ENCODE measurements around the gene DDX39B.
"Not testable (repeated sequence)": the region's sequence is repeated elsewhere in the genome, so short reads cannot be mapped to it uniquely, and the experiment has no call there.

Gene DDX39B

DNA sequence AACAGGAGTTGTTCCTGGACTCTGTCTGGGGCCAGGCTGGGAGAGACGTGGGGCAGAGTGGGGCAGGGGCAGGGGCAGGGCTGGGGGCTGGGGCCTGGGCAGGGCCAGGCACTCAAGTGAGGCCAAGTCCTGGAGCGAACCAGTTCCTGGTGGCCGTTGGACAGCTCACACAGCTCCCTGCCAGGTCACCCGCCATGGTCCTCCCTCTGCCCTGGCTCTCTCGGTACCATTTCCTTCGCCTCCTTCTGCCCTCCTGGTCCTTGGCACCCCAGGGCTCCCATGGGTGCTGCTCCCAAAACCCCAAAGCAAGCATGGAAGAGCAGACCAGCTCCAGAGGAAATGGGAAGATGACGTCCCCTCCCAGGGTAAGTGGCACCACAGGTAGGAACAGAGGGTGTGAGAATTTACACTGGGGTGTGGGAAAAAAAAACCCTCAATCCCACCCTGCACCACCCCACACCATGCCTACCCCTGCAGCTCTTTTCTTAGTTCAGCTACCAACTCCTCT is 12.9 kb downstream of the DDX39B start, which contains the start of gene MCCD1:
Gene MCCD1 (plus strand): TSS at position 142 of the 508 bp plus-strand sequence. CDS start 53 bp downstream, at position 195.
- DNase-seq (ENCODE audit: low read depth) = no peak

DNA sequence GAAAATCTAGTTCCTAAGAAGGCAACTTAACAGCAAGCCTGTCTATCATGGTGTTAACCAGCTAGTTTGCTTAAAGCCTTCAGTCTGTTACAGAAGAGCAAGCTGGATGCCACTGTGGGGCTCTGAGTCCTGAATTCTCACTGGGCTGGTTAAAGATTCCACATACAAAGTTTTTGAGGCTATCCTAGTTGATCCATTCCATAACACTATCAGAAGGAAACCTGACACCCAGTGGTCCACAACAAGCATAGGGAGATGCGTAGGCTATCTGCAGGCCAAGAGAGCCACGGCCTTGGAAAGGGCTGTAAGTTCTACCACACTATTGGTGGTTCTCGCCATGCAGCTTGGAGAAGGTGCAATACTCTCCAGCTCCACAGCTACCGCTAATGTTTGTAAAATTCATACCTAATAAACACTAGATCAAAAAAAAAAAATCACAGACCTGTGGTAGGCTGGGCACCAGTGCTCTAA is 13.5 kb downstream of the DDX39B start:
- no peak for DNase-seq (ENCODE audit: low read depth)

DNA sequence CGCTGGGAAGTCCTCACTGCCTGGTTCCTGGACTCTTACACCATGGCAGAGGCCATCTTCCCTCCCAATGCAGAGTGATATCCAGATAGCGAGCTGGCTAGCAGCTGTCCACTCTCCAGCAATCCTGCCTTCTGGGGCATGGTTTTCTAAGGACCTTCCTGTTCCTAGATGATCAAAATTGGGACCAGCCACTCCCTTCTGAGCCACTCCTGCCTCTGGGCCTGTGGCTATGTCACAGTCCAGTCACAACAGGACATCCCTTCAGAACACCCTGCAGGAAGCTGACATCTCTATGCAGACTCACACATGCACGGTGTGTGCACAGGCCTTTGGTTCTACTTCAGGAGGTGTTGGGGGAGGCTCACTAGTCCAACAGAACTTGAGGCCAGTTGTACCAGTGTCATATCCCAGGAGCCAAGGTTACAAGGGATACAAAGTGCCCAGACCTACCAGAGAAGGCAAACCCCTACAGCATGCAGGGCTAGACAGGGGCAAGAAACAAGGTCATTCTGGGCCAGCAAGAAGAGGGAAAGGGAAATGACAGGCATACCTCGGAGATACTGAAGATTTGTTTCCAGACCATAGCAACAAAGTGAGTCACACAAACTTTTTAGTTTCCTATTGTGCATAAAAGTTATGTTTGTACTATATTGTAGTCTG is 15.7 kb downstream of the DDX39B start:
- DNase-seq (ENCODE audit: low read depth) = no peak

DNA sequence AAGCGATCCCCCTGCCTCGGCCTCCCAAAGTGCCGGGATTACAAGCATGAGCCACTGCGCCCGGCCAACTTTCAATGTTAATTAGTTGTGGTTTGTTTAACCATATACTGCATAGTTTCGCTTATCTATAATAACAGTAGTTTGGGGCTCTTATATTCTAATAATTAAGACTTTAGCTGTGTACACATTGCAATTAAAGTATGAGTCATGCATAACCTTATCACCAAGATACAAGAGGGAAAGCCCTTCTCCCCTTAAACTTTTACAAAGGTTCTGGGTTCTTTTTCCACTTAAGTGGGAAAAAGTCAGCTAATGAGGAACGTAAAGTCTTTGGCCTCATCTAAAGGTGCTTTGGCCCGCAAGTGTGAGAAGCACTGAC is 16.3 kb downstream of the DDX39B start:
- no peak for DNase-seq (ENCODE audit: low read depth)

DNA sequence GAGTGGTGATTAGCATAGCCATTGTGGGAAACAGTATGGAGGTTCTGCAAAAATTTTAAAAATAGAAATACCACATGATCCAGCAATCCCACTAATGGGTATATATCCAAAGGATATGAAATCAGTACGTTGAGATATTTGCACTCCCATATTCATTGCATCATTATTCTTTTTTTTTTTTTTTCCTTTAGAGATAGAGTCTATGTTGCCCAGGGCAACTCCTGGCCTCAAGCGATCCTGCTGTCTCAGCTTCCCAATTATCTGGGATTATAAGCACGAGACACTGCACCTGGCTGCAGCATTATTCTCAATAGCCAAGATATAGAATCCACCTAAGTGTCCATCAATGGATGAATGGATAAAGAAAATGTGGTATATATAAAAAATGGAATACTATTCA is 20.0 kb downstream of the DDX39B start:
- no peak for DNase-seq (ENCODE audit: low read depth)

DNA sequence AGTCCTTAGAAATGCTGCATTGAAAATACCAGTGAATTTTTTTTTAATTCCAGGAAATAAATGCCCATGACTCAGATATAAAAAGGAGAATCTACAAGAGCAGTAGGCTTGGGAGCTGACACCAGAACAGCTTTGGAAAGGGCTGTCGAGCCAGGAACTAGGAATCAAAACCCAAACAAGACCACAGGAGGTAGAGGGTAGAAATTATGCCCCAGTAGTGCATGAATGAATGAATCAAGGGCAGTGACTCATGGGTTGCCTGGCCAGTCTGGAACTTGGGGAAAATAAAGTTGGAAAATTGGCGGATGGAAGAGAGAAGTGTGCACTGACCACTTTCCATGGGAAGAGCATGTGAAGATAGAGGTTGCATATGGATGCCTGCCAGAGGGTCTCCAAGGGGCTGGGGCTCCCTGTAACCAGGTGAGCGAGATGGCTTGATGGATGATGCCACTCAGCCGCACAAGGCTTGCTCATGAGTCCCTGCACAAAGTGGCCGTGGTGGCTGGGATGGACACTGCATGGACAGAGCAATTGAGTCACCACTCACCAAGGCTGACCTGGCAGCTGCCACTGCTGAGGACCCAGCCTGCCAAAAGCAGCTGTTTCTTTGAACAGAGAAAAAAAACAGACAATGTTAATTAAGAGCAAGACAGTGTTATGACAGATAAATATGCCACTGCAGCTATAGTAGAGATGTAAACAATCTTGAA is 28.2 kb downstream of the DDX39B start:
- DNase-seq (ENCODE audit: low read depth) = no peak

DNA sequence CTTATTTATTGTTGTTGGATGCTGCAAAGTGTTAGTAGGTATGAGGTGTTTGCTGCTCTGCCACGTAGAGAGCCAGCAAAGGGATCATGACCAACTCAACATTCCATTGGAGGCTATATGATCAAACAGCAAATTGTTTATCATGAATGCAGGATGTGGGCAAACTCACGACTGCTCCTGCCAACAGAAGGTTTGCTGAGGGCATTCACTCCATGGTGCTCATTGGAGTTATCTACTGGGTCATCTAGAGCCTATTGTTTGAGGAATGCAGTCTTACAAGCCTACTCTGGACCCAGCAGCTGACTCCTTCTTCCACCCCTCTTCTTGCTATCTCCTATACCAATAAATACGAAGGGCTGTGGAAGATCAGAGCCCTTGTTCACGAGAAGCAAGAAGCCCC is 31.8 kb downstream of the DDX39B start:
- DNase-seq (ENCODE audit: low read depth) = no peak

DNA sequence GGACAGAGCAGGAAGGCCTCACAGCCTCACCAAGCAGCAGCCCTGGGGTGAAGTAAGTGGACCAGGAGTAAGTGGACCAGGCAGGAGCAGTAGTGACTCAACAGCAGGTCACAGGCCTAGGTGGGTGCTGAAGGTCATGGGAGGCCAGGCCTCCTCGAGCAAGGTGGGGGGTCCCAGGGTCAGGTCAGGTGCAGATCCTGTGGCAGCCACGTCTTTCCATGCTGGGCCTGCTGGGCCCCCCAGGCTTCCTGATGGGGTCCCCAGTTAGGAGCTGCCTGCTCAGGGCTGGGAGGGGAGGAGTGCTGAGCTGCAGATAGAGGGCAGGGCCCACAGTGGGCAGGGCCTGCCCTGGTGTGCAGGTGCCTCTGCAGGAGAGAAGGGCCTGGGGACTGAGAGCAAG is 32.8 kb downstream of the DDX39B start:
- DNase-seq (ENCODE audit: low read depth) = not testable (repeated sequence)

DNA sequence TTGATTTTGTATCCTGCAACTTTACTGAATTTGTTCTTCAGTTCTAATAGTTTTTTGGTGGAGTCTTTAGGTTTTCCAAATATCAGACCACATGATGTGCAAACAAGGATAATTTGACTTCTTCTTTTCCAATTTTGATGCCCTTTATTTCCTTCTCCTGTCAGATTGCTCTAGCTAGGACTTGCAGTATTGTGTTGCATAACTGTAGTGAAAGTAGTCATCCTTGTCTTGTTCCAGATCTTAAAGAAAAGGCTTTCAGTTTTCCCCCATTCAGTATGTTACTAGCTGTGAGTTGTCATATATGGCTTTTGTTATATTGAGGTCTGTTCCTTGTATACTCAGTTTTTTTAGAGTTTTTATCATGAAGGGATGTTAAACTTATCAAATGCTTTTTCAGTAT is 39.2 kb downstream of the DDX39B start:
- DNase-seq (ENCODE audit: low read depth) = no peak

DNA sequence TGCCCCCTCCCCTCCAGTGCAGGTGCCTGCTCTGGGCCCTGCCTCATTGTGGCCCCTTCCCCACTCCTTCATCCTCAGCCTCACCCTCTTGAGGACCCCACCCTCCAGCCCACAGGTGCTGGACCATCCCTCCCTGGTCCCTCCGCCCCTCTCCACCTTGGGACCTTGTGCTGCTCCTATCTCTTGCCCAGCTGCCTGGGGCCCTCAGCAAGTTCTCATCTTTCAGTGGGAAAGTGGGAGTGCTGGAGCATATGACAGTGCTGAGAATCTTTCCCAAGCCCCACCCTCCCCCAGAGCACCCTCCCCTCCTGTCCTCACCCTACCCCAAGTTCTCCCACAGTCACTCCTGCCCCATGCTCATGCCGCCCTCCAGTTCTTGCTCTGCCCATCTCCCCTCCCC is 42.2 kb downstream of the DDX39B start:
- DNase-seq (ENCODE audit: low read depth) = not testable (repeated sequence)

DNA sequence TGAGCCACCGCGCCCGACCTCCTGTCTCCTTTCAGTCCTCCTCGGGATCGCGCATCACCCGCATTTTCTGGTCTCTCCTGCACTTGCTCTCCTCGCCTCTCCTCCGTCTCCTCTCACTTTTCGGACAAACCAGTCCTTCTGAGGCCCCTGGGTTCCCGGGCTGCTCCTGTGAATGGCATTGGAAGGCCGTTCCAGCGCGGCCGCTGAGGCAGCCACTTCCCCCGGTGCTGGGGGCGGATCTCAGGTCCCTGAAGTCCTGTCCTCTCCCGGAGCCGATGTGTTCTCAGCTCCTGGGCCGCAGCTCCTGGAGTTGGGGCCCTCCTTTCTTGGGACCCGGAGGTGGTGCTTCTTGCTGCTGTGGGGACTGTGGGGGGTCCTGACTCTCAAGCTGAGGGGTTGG is 43.1 kb downstream of the DDX39B start:
- DNase-seq (ENCODE audit: low read depth) = no peak

DNA sequence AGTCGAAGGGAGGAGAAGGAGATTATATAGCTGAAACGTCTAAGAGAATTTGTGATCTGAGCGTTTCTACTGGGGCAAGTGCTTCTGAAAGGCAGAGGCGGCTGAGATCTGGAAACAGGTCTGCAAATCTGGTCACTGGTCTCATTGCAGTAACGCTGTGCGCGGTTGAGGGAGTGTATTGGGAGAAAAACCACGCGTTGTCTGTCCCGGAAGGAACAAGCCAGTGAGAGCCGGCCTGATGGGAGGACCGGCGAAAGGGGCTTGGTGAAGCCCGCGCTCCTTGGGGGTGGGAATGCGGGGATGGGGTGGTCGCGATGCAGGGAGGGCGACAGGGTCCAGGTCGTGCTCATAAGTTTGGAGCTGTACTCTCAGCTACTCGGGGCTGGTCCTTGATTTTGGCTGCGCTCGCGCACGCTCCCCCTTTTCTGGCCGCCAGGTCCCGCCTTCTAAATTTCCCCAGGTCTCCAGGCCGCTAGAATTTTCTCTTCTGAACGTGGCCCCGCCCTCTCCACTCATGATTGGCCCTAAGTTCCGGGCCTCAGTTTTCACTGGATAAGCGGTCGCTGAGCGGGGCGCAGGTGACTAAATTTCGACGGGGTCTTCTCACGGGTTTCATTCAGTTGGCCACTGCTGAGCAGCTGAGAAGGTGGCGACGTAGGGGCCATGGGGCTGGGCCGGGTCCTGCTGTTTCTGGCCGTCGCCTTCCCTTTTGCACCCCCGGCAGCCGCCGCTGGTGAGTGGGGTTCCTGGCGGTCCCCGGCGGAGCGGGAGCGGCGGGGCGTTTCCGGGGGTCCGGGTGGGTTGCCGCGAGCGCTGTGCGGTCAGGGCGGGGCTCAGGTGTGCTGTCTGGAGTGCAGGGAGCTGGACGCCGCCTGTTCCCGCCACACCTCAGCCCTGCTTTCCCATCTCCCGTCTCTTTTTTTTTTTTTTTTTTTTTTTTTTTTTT is 44.0 kb downstream of the DDX39B start, which contains the start of gene MICB:
Gene MICB (plus strand): TSS at position 615 of the 946 bp plus-strand sequence. CDS start 49 bp downstream, at position 664.
- DNase-seq (ENCODE audit: low read depth) = peak; percentile 77

DNA sequence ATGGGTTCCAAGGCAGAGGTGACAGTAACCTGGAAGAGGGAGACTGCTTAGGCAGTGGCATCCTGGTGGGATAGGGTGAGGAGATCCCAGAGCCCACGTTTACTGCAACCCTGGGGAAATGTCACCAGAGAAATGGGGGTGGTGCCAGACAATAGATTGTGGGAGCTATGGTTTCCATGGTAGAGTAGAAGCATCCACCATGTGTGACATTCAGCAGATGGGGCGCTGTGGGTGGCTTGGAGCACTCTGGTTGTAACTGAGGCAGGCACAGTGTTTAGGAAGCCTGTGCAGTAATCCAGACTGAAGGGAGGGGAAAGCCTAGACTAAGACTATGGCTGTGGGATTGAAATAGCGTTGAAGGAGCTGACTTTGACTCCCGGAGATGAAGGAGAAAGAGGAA is 45.0 kb downstream of the DDX39B start:
- DNase-seq (ENCODE audit: low read depth) = not testable (repeated sequence)

DNA sequence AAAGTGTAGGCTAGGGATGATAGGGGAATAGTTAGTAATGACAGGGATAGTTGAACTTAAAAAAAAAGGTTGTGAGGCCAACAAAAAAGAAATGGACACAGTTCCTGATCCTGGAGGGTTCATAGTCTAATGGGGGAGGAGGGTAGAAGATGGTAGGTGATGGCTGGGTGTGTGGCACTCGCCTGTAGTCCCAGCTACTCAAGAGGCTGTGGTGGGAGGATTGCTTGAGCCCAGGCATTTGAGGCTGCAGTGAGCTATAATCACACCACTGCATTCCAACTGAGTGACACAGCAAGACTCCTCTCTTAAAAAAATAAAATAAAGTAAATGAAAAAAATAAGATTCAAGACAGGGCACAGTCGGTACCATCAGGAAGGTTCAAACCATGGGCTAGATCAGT is 46.2 kb downstream of the DDX39B start:
- no peak for DNase-seq (ENCODE audit: low read depth)

DNA sequence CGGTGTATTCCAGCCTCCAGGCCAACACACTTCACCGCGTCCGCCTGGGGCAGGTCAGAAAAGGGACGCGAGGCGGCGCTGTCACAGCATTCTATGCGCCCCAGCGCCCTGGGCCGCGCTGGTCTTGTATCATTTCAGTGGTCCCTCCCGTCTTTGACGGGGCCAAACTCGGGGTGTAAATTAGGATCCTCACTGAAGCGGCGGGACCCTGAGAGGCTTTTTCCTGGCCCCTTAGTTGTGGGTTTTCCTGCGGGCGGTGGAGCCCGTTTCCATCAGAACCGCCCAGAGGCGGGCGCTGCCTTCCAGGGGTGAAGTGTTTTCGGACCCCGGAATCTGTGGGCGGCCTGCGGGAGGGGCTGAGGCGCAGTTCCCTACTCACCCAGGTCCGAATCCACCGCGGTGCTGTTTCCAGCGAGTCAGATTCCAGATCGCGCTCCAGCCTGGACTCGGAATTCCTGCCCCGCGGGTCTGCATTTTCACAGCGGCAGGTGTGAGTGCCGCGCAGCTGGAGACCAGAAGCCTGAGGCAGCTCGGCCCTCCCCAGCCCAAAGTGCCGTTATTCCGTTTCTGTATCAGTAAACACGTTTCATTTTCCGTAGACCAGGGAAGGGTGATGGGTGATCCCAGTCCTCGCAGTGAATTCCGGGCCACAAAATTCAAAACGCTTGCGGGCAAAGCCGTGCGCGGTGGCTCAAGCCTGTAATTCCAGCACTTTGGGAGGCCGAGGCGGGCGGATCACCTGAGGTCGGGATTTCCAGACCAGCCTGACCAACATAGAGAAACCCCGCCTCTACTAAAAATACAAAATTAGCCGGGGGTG is 47.7 kb downstream of the DDX39B start:
- peak; percentile 52 for DNase-seq (ENCODE audit: low read depth)

DNA sequence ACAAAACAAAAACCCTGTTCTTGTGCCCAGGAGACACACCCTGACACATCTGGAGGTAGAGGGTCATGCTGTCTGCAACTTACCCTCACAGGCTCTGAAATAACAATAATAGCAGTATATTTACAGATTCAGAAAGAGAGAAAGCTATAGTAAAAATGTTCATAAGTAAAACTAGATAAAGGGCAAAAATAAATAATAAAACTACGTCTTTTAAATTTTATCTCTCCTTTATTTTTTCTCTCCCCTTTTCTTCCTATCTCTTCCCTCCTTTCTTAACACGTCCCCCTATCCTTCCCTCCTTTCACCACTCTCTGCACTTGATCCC is 48.3 kb downstream of the DDX39B start:
- DNase-seq (ENCODE audit: low read depth) = not testable (repeated sequence)

DNA sequence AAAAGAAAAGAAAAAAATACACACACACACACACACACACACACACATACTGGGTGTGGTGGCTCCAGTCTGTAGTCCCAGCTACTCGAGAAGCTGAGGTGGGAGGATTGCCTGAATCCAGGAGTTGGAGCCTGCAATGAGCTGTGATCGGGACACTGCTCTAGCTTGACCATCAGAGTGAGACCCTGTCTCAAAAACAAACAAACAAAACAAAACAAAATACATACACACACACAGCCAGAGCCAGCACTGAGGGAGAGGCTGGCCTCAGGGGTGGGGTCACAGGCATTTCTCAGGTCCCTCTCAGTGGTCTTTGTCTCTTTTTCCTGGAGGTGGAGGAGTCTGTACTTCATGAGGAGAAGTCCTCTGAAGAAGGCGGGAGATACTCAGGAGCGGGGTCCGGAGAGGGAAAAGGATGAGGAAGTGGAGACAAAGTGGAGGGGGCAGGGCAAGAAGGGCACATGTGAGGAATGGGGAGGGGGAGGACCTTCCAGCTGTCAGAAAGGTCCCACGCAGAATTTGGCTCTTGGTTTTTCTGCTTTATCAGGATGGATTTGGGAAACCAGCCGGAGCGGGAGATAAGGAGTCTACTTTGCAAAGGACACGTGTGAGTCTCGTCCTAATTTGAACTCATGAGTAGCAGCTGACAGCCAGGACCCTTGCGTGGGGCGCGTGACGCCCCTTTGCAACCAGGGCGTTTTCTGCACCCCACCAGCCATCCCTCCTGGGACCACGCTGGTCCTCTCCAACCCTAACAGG is 51.5 kb downstream of the DDX39B start:
- DNase-seq (ENCODE audit: low read depth) = no peak

DNA sequence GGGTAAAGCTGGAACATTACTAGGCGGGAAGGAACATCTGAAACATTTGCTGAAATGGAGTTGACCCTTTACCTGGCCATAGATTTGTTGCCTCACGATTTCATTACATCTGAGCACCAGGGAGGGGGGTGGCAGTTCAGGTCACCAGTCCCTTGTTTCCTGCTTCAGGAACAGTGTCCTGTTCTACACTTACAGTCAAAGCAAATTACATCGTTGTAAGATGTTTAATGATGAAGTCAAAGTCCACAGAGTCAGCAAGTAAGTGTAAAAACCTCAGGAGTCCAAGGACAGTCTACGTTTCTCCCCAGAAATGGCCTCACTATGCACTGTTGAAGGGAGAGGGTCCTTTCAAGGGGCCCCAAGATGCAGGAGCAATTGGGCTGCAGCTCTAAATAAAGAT is 52.7 kb downstream of the DDX39B start:
- DNase-seq (ENCODE audit: low read depth) = no peak

DNA sequence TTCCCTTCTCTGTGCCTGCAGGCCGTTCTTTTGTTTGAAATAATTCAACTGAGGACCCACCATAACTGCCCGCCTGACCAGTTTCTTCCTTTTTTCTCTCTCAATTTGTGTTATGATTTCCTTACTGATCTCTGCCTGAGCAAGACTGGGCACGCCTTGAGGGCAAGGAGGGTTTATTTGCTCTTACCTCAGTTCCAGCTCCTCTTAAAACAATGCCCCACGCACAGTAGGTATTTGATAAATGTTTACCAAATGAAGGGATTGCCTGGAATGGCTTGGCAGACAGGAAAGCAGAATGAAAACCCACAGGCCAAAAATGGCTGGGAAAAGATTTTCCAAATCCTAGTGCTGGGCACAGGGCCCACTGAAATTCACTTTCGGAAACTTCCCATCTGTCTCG is 54.1 kb downstream of the DDX39B start:
- DNase-seq (ENCODE audit: low read depth) = not testable (repeated sequence)

DNA sequence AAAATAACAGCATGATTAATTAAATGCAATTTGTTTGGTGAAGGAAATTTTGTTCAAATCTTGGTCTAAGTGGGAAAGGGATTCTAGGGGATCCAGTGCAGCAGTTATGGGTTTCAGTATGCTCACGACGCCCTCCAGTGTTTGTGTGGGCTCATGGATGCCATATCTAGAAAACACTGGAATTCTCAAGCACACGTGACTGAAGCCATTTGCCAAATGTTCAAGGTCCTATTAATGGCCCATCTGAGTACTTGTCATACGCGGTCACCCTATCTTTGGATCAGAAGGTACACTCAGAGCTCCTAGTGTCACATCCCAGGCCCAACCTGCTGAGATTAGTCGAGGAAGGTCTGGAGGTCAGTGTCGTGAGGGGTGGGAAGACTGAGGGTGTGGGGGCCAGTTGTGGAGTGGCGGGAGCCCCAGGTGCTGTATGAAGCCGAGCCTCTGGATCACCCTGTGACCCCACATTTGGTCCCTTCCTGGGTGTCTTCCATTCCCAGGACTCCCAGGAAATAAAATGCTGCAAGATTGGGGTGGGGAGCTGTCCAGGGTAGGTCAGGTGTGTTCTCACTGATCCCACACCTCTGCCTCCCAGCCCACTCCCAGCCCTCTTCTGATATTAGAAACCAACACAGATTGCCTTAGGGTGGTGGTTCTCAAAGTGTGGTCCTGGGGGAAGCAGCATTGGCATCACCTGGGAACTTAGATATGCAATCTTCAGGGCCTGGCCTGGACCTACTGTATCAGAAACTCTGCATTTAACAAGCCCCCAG is 55.6 kb downstream of the DDX39B start:
- DNase-seq (ENCODE audit: low read depth) = not testable (repeated sequence)
